ENCODE measurements around the gene CCDC34.

Gene CCDC34

DNA sequence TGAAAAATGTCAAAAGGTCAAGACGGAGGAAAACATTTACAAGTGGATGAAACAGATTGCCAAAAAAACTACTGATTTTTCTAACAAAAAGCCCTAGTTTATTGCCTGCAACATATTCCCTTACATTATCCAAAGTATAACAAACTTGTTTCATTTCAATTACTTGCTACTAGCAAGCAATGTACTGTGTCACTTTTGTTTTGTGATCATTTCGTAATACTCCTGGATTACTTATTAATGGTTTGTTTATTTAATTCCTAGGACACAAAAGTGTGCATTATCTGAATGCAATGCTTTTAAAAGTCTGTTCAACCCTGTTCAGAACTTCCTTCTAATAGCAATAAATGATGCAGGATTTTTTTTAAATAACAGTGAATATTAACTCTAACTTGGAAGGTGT lies 50.9 kb downstream of the CCDC34 start:
- no peaks in the 10 kb centered on the region for H3K36me3 ChIP-seq (ENCODE audit: insufficient read depth, low read length)
- H3K27ac ChIP-seq (ENCODE audit: low read depth, low read length, poor library complexity, severe bottlenecking) = no peak overlapping the region
- H3K4me3 ChIP-seq (ENCODE audit: low read depth, low read length, poor library complexity, severe bottlenecking) = no peak overlapping the region
- no peaks in the 10 kb centered on the region for H4K20me1 ChIP-seq (ENCODE audit: insufficient read depth, low read length)
- H3F3A ChIP-seq (ENCODE audit: insufficient read depth, low read length) = no peaks in the 10 kb centered on the region
- no peak overlapping the region for H3K4me2 ChIP-seq (ENCODE audit: low read length)
- TF ChIP-seq, protein P1, sequence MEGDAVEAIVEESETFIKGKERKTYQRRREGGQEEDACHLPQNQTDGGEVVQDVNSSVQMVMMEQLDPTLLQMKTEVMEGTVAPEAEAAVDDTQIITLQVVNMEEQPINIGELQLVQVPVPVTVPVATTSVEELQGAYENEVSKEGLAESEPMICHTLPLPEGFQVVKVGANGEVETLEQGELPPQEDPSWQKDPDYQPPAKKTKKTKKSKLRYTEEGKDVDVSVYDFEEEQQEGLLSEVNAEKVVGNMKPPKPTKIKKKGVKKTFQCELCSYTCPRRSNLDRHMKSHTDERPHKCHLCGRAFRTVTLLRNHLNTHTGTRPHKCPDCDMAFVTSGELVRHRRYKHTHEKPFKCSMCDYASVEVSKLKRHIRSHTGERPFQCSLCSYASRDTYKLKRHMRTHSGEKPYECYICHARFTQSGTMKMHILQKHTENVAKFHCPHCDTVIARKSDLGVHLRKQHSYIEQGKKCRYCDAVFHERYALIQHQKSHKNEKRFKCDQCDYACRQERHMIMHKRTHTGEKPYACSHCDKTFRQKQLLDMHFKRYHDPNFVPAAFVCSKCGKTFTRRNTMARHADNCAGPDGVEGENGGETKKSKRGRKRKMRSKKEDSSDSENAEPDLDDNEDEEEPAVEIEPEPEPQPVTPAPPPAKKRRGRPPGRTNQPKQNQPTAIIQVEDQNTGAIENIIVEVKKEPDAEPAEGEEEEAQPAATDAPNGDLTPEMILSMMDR (IDR thresholded peaks at IDR 0.05; ENCODE audit: low read length) = no peak
- TF ChIP-seq EZH2 (IDR thresholded peaks at IDR 0.05; ENCODE audit: borderline replicate concordance, low read length) = no peak
- H3K9me2 ChIP-seq (ENCODE audit: low read depth, low read length) = no peaks in the 10 kb centered on the region
- no peaks in the 10 kb centered on the region for H3K79me2 ChIP-seq (ENCODE audit: insufficient read depth, low read length)
- no peak overlapping the region for H3K9ac ChIP-seq (ENCODE audit: low read length)
- H2AFZ ChIP-seq (ENCODE audit: low read length) = no peak overlapping the region
- no peaks in the 10 kb centered on the region for H3K4me1 ChIP-seq (ENCODE audit: insufficient read depth, low read length, severe bottlenecking)
- no peaks in the 10 kb centered on the region for H3K27me3 ChIP-seq (ENCODE audit: insufficient read depth, low read length)
- H3K9me3 ChIP-seq (ENCODE audit: low read length) = no peaks in the 10 kb centered on the region

DNA sequence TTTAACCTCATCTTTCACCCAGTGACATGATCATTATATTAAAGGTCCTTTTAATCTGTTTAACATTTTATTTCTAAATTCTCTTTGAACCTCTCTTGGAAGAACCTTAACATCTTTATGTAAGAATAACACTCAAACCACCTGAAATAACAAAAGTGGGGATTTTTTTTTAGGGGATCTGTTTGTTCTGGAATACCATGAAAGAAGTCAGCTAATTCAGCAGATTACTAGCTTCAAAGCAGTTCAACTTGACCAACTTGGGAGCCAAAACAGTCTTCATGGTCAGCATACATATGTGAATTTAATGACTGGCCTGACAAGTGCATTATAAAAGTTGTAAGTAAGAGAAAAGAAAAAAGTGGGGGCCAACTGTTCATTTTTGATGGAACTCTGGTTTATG lies 52.3 kb downstream of the CCDC34 start:
- no peaks in the 10 kb centered on the region for H3K4me1 ChIP-seq (ENCODE audit: insufficient read depth, low read length, severe bottlenecking)

DNA sequence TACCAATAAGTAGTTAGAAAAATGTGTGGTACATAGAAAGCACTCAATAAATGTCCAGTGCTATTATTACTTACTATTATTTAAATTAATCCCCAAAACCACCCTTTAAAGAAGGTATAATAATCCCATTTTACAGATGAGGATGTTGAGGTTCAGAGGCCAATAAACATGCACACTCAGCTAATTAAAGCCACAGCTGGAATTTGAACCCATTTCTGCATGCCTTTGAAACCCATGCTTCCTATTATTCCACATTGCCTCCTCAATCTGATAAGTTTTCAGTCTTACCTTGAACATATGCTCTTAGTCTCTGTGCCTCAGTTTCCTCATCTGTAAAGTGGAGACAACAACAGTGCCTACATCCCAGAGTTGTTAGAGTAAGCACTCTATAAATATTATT lies 52.8 kb downstream of the CCDC34 start:
- TF ChIP-seq, protein P1 (IDR thresholded peaks at IDR 0.05; ENCODE audit: low read length) = no peak
- no peak for TF ChIP-seq EZH2 (IDR thresholded peaks at IDR 0.05; ENCODE audit: borderline replicate concordance, low read length)
- H3K9me2 ChIP-seq (ENCODE audit: low read depth, low read length) = no peaks in the 10 kb centered on the region
- no peak overlapping the region for H3K4me2 ChIP-seq (ENCODE audit: low read length)
- no peaks in the 10 kb centered on the region for H4K20me1 ChIP-seq (ENCODE audit: insufficient read depth, low read length)
- H3K36me3 ChIP-seq (ENCODE audit: insufficient read depth, low read length) = no peaks in the 10 kb centered on the region
- H3K4me3 ChIP-seq (ENCODE audit: low read depth, low read length, poor library complexity, severe bottlenecking) = no peak overlapping the region
- H3F3A ChIP-seq (ENCODE audit: insufficient read depth, low read length) = no peaks in the 10 kb centered on the region
- no peaks in the 10 kb centered on the region for H3K4me1 ChIP-seq (ENCODE audit: insufficient read depth, low read length, severe bottlenecking)
- no peaks in the 10 kb centered on the region for H3K9me3 ChIP-seq (ENCODE audit: low read length)
- H3K27me3 ChIP-seq (ENCODE audit: insufficient read depth, low read length) = no peaks in the 10 kb centered on the region
- H2AFZ ChIP-seq (ENCODE audit: low read length) = no peak overlapping the region
- H3K79me2 ChIP-seq (ENCODE audit: insufficient read depth, low read length) = no peaks in the 10 kb centered on the region
- H3K9ac ChIP-seq (ENCODE audit: low read length) = no peak overlapping the region
- no peak overlapping the region for H3K27ac ChIP-seq (ENCODE audit: low read depth, low read length, poor library complexity, severe bottlenecking)

More for the DNA sequence above, 52.3 kb downstream of the CCDC34 start:
- H3F3A ChIP-seq (ENCODE audit: insufficient read depth, low read length) = no peaks in the 10 kb centered on the region
- H3K4me3 ChIP-seq (ENCODE audit: low read depth, low read length, poor library complexity, severe bottlenecking) = no peak overlapping the region
- no peaks in the 10 kb centered on the region for H3K79me2 ChIP-seq (ENCODE audit: insufficient read depth, low read length)
- no peak overlapping the region for H3K4me2 ChIP-seq (ENCODE audit: low read length)
- H2AFZ ChIP-seq (ENCODE audit: low read length) = no peak overlapping the region
- no peak overlapping the region for H3K9ac ChIP-seq (ENCODE audit: low read length)
- TF ChIP-seq EZH2 (IDR thresholded peaks at IDR 0.05; ENCODE audit: borderline replicate concordance, low read length) = no peak
- TF ChIP-seq, protein P1 (IDR thresholded peaks at IDR 0.05; ENCODE audit: low read length) = no peak
- H3K27me3 ChIP-seq (ENCODE audit: insufficient read depth, low read length) = no peaks in the 10 kb centered on the region
- H3K27ac ChIP-seq (ENCODE audit: low read depth, low read length, poor library complexity, severe bottlenecking) = no peak overlapping the region
- H3K9me2 ChIP-seq (ENCODE audit: low read depth, low read length) = no peaks in the 10 kb centered on the region
- H3K36me3 ChIP-seq (ENCODE audit: insufficient read depth, low read length) = no peaks in the 10 kb centered on the region
- no peaks in the 10 kb centered on the region for H4K20me1 ChIP-seq (ENCODE audit: insufficient read depth, low read length)
- H3K9me3 ChIP-seq (ENCODE audit: low read length) = no peaks in the 10 kb centered on the region

Measured in OCI-LY1 (cell line).